Left cardiac atrium (tissue), 4 donors: ENCODE data around the gene SLC49A3. TPM values are rescaled to one million over a fixed set of nuclear protein-coding genes. Genes with fewer than 3 reads are reported as not detected.
"Not testable (repeated sequence)": the region's sequence is repeated elsewhere in the genome, so short reads cannot be mapped to it uniquely, and the experiment has no call there.

Experiments used
- ATAC-seq, 2 donors: fragments of 200-7000 bp; cut with Tn5 transposase; one replicate each; pipeline ENCODE4 v1.9.1; 2020; ENCODE audit warnings: mild to moderate bottlenecking in 2 of 2, moderate library complexity in 2 of 2
- DNase-seq: peaks from one replicate; pipeline ENCODE4 v3.0.0-alpha.2; 2020
- intact Hi-C, 2 donors: fragments of 100-400 bp; cut with DNase I; formaldehyde crosslinking; loops; one replicate each; pipeline versions ENCODE4 v1.14.1 to v1.15.1; 2022 to 2023
- total RNA-seq, 2 donors: library from RNA; stranded (reverse); fragmentation: NEBNext Ultra II Directional; extraction: Animal tissue kit (Norgen Biotek cat#: 25700); gene quantifications; one replicate each; pipeline ENCODE4 v1.2.1, GENCODE V29; 2021
- donor health status: DM: no; HTN: yes; CAD: no.
- donor health status: DM: no; HTN: yes; CAD: no; lungs with severe emphysema.
- donor health status: DM: yes; HTN: yes; CAD: no.
- donor health status: Dilated cardiomyopathy.

SLC49A3 gene
- total RNA-seq, 2 donors from 2014 or later = 14.0 to 17.2 TPM

DNA sequence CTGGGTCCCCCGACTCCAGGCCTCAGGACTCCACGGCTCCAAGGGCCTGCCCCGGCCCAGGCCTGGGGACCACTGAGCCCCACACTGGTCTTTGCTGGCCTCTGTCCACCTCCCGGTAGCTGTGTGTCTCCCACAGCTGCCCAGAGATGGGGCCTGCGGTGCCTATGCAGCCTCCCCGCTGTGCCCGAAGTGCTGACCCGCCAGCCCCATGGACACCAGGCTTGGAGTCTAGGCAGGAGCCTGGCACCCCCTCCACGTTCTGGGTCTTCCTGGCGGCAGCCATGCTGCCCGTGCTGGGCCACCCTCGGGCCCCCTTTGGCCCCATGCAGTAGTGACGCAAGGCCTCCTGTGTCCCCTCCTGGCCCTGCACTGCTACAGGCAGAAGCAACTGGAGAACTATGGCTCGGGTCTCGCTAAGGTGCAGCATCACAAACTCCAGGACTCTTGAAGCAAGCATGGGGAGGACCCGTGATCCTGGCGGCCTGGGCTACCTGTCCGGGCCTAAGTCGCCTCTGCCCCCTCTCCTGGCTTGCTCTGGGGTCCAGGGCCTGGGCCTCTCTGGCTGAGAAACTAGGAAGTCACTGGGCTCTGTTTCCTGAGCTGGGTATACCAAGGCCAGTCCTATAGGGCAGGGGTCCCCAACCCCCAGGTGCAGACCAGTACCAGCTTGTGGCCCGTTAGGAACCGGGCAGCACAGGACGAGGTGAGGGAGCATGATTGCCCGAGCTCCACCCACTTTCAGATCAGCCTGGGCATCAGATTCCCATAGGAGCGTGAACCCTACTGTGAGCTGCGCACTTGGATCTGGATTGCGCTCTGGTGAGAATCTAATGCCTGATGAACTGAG lies 13.7 kb downstream of the SLC49A3 start:
- peak; percentile 13 to 20 for ATAC-seq
- DNase-seq = peak; percentile 27
- intact Hi-C loops = no loop called here

- ATAC-seq = peak; percentile 92 to 93
- DNase-seq = peak; percentile 98
- intact Hi-C loops = no loop called here
Observed at GRCh38 chr4:674172-675035, 14.5 kb downstream of the SLC49A3 start, which contains the start of the genes ATP5ME and MYL5. Gene ATP5ME (minus strand): TSS chr4:674276. CDS start chr4:674247, 29 bp downstream. Gene MYL5 (plus strand): TSS chr4:674542. CDS start chr4:678027, 3,485 bp downstream.

DNA sequence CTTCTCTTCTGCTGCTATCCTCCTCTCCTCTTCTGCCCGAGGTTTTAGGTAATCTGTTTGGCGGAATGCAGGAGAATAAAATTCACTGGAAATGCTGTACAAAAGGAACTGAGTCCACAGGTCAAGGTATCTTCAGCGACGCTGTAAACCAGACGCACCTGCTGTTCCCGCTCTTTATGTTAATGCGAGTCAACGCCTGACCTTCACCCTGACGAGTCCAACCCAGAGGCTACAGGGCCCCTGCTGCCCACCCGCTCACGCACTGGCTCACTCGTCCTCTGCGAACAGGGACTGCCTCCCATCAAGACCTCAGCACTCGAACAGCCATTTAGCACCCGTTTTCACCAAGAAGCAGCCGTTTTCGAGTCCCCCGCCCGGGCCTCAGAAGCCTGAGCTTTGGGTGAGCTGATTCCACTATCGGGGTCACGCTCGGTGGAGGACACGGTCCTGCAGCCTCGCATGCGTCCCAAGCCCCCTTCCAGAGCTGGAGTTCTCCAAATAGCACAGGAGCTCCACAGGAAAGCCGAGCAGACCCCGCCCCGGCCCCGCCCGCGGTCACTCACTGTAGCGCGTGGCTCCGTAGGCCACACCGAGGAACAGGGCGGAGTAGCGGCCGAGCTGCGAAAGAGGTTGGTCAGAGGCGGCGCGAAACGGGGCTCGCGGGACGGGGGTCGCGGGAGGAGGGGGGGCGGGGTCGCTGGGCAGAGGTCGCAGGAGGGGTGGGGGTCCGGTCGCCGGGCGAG lies 15.4 kb downstream of the SLC49A3 start:
- DNase-seq = peak; percentile 70
- ATAC-seq = peak; percentile 35 to 40
- intact Hi-C loops = no loop called here

GRCh38 chr4:671769-672168 lies 17.2 kb downstream of the SLC49A3 start:
- no peak for DNase-seq
- no peak for ATAC-seq
- intact Hi-C loops = no loop called here

- DNase-seq, ATAC-seq, intact Hi-C loops: not testable (repeated sequence)
Observed at GRCh38 chr4:669806-670559, 19.0 kb downstream of the SLC49A3 start.

GRCh38 chr4:668219-668618 lies 20.7 kb downstream of the SLC49A3 start:
- intact Hi-C loops, ATAC-seq, DNase-seq: not testable (repeated sequence)

DNA sequence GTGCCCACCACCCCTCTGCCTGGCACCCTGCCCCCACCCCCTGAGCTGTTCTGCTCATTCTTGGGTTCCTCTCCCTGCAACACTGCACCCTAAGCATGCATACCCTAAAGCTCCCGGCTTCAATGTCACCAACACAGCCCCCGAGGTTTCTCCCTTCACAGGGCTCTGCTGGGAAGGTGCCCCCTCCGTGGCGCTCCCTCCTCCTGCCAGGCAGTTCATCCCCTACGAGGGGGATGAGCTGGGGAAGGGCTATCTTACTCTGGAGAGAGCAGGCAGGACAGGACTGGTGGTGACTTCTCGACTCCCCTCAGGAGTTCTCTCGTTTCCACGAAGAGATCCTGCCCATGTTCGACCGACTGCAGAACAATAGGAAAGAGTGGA lies 21.4 kb downstream of the SLC49A3 start:
- intact Hi-C loops = no loop called here
- no peak for ATAC-seq
- no peak for DNase-seq

DNA sequence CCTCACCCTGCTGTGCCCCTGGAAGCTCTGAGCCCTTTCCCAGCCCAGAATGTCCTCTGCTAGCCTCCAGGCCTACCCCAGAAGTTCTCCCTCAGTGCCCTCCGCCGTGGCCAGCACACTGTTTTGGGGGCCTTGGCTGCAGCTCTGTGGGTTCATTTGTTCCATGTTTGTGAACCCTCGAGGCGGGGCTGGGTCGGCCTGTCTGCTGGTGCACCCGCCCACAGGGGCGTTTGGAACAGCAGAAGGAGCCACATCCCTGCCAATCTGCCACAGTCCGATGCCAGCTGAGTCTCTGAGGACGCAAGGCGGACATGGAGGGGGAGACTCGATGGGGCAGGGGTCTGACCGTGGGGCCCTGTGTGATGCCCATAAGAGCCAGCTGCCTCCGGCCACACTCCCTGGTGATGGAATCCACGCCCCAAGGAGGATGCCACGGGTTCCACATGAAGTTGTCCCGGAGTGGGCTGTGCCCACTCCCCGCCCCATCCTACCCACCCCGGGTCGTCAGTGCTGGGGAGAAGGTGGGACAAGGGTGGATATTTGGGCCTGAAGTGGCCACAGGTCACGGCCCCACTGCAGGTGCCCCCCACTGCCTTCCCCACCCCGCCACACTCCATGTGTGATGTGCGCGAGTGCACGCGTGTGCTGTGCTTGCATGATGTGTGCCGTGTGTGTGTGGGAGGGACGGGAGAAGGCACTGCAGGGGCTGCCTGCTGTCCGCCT lies 22.0 kb downstream of the SLC49A3 start:
- no peak for ATAC-seq
- DNase-seq = no peak
- intact Hi-C loops = no loop called here

GRCh38 chr4:666436-666810 lies 22.5 kb downstream of the SLC49A3 start:
- DNase-seq (no peak), ATAC-seq (no peak)
- intact Hi-C loops = no loop called here

- ATAC-seq = no peak
- peak; percentile 22 for DNase-seq
- intact Hi-C loops = no loop called here
Observed at GRCh38 chr4:665751-666435, 23.1 kb downstream of the SLC49A3 start.

- ATAC-seq (no peak), DNase-seq (no peak)
- intact Hi-C loops = no loop called here
Observed at GRCh38 chr4:665381-665750, 23.6 kb downstream of the SLC49A3 start.

- DNase-seq = no peak
- no peak for ATAC-seq
- intact Hi-C loops = no loop called here
Observed at GRCh38 chr4:664713-665231, 24.2 kb downstream of the SLC49A3 start.

GRCh38 chr4:663438-664428 lies 25.2 kb downstream of the SLC49A3 start:
- DNase-seq = peak; percentile 80
- peak; percentile 77 to 85 for ATAC-seq
- intact Hi-C loops = no loop called here

GRCh38 chr4:663046-663437 lies 25.9 kb downstream of the SLC49A3 start:
- intact Hi-C loops = no loop called here
- ATAC-seq (peak in 1 of 2 donors; percentile 2), DNase-seq (no peak)

GRCh38 chr4:661881-662761 lies 26.8 kb downstream of the SLC49A3 start:
- DNase-seq (no peak), ATAC-seq (no peak)
- intact Hi-C loops = no loop called here
